Hippocampal formation (tissue), 2 donors: Measurements from ENCODE around the gene POMP.
"Not testable (repeated sequence)": the region's sequence is repeated elsewhere in the genome, so short reads cannot be mapped to it uniquely, and the experiment has no call there.

Source experiments
- DNase-seq, 2 donors: peaks; one replicate each; lab custom pipeline; 2025; lab: John Stamatoyannopoulos, UW

Gene POMP

DNA sequence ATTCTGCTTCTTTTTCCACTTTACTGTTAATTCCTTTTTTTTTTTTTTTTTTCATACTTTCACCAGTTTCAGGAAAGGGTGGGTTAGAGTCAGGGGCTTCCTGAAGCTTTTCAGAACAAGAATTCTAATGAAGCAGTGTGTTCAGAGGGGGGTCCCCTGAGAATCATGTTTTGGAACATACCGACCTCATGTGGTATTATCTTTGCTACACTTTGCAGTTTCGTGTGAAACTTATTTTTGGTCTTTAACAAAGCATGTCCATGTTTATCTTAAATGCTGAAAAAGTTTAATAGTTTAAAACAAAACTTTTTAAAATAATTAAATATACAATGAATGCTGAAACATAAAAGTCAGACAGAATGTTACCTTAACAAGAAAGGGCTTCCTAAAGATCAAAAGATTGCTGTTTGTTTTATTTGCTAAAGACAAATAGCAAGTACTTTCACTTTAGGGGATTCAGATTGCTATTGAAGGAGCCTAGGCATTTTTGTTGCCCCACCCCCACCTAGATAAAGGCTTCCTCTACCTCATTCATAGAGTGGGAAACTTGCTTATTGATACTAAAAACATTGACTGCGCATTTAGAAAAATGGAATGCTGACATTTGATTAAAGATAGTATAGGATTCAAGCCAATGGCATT lies 21.1 kb upstream of the POMP start:
- no peak for DNase-seq

DNA sequence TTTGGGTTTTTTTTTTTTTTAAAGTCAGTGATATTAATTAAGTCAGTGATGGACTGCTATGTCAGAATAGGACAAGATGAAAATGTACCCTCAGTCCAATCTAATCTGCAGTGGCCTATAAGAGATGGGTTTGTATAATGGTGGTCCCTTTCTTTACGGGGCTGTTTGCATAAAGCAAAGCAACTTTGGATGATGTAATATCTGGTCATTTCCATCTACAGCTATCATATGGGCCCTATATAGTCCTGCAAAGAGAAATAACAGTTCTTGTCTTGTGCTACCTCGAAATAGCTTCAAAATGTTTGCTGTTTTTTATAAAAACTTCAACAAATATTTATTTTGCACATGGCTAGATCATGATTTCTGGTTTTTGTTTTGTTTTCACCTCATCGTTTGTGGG lies 20.2 kb upstream of the POMP start:
- DNase-seq, result no peak

DNA sequence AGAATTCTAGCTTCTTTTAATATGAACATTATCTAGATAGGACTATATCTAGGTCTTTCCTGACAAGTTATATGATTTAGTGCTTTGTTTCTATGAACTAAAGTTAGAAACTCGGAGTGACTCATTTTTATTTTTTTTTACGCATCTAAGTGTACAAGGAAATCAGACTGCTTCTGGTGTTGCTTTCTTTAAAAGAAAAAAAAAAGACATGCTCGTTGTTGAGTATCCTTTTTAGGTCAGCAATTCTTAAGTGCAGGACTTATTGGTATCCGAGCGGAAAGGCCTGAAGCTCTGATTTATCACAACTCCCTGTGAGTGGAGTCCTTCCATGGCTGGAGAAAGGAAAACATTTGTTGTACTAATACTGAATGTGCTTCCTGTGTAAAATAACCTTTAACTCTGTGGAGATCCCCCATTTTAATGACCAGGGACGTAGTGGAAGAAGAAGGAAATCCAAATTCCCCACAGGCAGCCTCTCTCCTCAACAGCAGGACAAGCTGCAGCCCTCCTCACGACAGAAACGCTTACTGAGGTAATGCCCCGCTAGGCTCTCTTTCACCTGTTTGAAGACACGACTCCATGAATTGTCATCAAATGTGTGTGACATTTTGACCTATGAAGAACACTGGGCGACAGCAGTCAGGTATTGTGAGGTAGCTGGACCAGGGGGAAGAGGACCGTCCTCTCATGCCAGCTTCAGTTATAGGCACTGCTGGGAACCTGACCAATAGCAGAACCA lies 17.9 kb upstream of the POMP start:
- DNase-seq, result no peak

DNA sequence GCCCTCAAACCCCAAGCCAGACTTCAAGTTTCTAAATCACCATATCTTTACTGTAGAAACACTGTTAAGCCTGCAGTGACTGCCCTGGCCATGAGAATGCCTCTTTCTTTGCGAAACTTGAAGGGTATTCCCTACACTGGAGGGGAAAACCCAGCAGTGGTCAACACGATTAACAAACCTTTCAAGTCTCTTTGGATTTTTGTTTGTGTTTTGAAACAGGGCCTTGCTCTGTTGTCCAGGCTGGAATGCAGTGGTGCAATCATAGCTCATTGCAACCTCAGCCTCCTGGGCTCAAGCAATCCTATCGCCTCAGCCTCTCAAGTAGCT lies 17.4 kb upstream of the POMP start:
- DNase-seq, result no peak

DNA sequence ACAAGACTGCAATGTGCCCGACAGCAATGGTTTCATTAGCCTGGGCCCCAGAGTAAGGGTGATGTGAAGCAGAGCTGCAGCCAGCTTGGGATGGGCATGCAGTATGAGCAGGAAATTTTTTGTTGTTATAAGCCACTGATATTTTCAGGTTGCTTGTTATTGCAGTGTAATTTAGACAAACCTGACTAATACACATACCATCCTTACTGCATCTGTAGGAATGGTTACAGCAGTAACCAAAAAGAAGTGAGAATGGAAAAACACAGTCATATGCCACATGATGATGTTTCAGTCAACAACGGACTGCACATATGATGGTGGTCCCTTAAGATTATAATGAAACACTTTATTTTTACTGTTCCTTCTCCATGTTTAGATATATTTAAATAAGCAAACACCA lies 8.6 kb upstream of the POMP start:
- no peak for DNase-seq

DNA sequence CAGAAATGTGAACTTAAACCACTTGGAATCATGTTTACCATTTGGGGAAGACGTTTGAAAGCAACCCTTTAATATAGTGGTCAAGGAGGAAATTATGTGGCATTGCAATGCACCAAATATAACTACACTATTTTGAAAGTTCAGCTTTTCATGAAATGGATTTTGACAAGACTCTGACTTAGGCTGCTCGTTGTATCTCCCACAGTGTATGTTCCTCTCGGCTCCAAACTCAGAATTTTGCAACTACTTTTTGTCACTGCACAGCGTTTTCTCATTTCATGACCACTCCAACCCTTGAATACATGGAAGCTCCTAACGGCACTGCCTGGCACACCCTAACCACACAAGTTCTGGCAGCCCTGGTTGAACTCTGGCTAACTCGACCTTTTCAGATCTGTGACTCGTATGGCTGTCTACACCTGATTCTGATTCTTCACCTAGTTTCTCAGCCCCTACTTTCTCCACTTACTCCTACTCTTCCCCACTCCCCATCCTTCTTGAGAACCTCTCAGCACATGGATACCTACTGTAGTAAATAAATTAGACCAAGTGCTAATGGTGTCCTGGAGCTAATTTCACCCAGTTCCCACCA lies 7.0 kb upstream of the POMP start:
- DNase-seq, result no peak

DNA sequence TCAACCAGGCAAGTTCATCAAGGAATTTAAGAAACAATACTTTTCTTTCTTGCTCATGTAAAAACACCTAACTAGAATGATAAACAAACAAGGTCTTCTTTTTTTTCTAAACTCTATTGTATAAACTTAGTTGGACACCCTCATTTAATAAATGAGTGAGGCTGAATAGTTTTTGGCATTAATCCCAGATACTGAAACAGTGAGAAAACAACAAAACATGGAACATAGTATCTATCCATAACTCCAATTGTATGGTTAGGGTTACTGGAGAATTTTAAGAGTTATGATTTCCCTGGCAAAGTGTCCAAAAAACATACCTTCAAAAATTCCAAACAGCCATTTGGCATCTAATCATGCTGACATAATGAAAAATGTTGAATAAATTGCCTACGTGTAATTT lies 5.8 kb upstream of the POMP start:
- DNase-seq, result no peak

DNA sequence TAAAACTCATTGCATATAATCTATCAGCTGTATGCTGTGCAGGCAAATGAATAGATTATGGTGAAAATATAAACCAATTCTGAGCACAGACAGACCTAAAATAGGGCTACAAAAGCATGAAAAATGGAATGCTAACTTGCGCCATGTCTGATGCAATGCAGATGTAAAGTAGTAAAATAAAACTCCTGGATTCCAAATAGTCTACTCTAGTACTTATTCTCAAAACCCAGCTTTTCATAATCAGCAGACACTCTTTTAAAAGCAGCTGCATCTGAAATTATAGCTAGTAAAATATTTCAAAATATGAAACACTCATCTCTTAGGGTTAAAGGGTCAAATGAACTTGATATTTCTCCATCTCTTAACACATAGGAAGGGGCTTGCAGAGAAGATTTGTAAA lies 4.7 kb upstream of the POMP start:
- DNase-seq, result no peak

DNA sequence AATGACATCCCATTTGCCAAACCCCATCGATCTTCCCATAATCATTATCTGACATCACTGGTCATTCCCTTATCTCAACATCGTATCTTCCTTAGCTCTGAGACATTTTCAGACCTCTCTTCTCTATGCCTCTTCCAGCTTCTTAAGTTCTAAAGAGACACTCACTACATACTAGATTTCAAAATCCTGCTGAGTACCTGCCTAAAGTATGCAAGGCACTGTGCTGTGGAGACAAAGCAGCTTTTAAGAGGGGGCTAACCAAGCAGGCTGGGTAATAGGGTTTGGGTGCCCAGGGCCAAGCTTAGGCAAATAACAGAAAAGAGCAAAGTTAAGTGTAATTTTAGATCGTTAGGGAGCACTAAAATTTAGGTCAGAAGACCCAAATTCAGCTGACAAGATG lies 3.4 kb upstream of the POMP start:
- DNase-seq, result no peak

DNA sequence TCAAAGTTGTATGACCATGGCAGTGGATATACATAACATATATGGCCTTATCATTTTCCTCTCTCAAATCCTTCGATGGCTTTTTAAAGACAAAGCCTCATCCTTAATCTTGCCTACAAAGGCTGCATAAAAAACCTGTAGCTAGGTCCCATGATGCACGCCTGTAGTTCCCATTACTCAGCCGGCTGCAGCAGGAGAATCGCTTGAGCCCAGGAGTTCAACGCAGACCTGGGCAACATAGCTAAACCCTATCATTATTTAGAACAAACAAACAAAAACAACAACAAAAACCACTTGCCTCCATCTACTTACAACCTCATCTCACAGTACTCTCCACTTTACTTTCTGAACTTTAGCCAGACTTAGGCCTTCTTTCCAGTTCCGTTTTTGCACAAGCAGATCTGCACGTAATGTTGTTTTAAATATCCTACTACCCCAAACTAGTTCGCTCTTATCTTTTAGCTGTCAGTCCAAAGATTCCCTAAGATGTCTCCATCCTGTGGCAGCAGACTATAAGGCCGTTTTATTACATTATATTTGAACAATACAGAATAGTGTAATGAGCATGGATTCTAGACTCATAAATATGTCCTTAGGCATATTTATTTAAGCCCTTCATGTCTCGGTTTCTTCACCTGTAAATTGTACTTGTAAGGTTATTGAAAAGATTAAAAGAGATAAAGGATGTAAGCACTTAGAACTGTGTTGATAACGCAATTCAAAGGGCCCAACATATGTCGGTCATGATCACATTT lies 969 bp upstream of the POMP start:
- no peak for DNase-seq

DNA sequence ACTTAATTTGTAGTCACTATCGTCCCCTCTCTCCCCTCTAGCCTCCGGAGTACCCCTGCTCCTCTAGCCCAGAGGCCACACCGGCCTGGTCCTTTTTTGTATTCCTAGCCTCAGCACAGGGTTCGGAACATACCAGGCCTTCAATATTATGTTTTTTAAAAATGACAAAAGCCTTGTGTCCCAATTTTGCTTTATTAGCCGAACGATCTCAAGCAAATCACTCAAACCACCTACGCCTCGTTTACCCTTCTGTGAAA lies 463 bp upstream of the POMP start:
- no peak for DNase-seq

DNA sequence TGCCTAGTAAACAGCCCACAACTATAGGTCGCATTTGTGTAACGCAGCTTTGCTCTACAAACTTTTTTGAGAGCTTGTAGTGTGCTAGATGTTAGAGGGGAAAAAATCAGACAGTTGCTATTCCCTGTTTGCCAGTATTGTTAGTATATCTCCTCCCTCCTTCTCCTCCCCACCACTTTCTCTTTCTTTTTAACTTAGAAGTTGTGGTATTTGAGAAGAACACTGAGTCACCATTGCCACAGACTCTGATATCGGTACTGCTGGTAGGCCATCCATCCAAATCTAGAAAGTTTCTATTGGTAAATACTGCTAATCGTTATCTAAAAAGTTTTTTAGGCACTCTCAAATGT lies 666 bp downstream of the POMP start:
- DNase-seq, result no peak

DNA sequence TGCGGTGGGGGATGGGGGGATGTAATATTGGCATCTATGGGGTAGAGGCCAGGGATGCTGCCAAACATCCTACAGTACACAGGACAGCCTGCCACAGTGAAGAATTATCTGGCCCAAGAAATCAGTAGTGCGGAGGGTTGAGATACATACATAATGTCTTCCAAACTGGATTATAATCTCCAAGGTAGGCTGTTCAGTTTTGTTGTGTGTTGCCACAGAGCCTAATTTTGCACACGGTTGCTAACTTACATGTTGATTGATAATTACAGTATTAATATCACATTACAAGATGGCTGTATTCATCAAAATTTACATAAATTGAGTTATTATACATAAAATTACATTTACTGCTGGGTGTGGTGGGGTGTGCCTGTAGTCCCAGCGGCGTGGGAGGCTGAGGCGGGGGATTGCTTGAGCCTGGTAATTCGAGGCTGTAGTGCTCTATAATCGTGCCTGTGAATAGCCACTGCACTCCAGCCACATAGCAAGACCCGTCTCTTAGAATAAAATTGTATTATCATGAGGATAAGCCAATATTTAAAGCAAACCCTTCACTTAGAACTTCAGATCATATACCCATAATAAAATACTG lies 8.1 kb downstream of the POMP start:
- DNase-seq, result no peak

DNA sequence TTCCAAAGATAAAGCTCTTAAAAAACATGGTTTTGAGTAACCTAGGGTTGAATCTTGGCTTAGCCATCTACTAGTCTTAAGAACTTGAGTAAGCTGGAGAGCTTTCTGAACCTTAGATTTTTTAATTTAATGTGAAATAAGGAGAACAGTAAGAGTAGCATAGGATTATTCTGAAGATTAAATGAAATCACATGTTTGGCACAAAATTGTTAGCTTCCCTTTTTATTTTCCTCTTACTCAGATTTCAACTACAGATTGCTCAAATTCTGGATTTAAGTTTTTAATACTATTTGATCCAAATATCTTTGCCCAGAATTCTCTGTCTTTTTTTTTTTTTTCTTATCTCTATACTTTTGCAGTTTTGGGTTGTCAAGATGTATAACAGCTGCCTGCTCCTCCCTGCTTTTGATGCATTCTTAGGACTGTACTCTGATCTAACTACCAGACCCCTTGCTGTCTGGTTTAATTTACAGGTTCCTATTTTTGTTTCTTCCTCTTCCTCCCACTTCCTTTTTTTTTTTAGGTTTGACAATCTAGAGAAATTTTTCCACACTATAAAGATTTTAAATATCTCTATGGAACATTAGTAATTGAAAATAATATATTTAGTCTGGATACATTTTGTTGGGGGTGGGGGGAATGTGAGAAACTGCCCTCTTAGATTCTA lies 12.3 kb downstream of the POMP start:
- no peak for DNase-seq

DNA sequence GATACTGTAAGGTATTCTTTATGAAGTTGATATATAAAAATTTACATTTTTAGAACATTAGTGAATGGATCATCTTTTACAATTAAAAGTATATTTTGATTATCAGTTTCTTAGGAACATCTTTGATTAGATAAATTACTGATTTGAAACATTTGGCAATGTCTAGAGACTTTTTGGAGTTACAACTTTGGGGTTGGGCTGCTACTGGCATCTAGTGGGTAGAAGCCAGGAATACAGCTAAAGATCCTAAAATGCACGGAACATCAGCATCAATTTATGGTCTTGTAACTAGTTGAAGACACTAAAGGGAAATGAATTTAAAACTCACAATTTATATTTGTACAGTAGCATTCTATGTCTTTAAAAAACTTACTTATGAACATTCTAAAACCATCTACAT lies 19.9 kb downstream of the POMP start:
- DNase-seq, result no peak

DNA sequence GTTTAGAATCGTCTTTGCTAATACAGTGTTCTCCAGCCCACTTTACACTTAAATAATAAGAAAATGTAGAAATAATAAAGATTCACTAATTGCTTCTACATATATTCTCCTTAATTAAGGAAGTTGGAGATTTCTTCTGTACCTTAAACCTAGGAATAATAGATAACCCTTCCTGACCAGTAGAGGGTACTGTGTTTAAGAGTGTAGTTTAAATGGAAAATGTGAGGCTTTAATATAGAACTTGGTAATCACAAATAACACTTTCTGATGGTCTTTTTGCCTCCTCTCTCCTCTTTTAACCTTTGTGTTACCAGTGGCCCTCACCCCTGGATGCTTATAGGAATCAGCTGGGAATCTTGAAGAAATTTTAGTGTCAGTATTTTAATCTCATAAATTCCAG lies 20.7 kb downstream of the POMP start:
- peak in 1 of 2 donors; percentile 8 for DNase-seq

DNA sequence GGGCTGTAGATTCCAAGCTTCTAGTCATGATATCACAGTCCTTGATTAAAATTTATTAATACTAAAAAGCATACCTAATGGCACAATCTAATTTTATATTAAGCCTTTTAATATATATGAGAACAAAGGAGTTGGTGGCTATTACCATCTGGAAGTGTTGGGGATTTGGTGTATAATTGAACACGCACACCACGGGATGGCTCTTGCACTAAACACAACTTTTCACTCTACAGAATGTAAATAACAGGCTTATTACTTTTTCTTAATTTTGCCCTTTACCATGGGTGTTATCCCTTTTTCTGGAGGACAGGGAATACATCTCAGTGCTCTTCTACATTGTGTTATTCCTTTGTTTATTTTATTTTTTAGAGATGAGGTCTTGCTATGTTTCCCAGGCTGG lies 21.6 kb downstream of the POMP start:
- no peak for DNase-seq

DNA sequence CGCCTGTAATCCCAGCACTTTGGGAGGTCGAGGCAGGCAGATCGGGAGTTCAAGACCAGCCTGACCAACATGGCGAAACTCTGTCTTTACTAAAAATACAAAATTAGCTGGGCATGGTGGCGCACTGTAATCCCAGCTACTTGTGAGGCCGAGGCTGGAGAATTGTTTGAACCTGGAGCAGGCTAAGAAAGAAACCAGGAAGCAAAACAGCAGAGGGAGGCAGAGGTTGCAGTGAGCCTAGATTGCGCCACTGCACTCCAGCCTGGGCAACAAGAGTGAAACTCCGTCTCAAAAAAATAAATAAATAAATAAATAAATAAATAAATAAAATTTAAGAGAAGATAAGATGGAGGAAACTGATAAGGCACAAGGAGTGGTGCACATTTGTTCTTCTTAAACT lies 24.2 kb downstream of the POMP start:
- not testable (repeated sequence) for DNase-seq

DNA sequence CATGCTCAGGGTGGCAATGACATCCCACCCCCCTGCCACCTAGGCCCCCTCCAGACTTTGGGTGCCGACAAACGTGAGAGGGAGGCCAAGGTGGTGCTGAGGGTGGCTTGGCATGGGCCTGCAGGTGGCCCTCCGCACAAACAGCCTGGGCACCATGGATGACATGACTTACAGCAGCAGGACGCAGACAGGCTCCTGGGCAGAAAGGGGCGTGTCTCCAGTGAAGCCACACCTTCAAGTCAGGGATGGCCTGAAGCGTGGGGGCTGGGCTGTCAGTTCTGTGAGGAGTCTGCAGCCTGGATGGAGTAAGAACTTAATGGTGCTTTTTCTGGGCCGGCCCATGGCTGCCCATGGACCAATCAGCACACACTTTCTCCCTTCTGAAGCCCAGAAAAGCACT lies 25.3 kb downstream of the POMP start:
- no peak for DNase-seq

DNA sequence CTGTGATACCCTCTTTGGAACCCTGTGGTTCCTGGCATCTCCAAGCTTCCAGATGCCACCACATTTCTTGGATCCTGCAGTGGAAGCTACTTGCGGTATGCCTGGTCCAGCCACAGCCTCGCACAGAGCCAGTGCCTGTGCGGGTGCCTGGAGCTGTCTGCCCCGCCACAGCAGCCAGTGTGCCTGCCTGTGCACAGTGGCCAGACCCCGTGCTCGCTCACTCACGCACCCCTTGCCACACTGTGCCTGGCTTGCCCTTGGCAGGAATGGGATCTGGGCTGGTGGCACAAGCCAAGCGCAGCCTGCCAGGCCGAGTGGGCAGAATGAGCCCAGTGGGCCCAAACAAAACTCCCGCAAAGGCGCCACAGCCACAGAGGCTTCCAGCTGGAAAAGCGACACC lies 26.2 kb downstream of the POMP start:
- no peak for DNase-seq

DNA sequence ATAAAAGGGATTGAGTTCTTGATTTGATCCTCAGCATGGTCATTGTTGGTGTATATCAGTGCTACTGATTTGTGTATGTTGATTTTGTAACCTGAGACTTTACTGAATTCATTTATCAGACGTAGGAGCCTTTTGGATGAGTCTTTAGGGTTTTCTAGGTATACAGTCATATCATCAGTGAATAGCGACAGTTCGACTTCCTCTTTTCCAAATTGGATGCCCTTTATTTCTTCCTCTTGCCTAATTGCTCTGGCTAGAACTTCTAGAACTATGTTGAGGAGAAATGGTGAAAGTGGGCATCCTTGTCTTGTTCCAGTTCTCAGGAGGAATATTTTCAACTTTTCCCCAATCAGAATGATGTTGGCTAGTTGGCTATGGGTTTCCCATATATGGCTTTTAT lies 27.0 kb downstream of the POMP start:
- DNase-seq, result no peak
